ENCODE data around the gene PVALEF.

The PVALEF gene

DNA sequence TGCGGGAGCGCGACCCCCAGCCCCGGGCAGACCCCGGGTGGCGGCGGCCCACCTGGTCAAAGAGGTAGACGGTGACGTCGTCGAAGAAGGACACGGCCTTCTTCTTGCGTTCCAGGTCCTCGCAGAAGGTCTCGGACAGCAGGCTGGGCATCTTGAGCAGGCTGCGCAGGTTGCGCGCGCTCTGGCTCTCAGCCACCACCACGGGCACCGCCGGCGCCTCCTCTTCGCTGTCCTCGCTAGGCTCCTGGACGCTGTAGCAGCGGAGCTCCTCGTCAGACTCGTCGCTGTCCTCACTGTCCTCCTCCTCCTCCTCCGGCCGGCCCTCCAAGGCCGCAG, 45.2 kb upstream of the PVALEF start:
- H3K4me3 ChIP-seq (ENCODE audit: low read depth, low read length): no peak overlapping the region
- TF ChIP-seq, protein P1, sequence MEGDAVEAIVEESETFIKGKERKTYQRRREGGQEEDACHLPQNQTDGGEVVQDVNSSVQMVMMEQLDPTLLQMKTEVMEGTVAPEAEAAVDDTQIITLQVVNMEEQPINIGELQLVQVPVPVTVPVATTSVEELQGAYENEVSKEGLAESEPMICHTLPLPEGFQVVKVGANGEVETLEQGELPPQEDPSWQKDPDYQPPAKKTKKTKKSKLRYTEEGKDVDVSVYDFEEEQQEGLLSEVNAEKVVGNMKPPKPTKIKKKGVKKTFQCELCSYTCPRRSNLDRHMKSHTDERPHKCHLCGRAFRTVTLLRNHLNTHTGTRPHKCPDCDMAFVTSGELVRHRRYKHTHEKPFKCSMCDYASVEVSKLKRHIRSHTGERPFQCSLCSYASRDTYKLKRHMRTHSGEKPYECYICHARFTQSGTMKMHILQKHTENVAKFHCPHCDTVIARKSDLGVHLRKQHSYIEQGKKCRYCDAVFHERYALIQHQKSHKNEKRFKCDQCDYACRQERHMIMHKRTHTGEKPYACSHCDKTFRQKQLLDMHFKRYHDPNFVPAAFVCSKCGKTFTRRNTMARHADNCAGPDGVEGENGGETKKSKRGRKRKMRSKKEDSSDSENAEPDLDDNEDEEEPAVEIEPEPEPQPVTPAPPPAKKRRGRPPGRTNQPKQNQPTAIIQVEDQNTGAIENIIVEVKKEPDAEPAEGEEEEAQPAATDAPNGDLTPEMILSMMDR (IDR thresholded peaks at IDR 0.05; ENCODE audit: low read depth, low read length): no peak

DNA sequence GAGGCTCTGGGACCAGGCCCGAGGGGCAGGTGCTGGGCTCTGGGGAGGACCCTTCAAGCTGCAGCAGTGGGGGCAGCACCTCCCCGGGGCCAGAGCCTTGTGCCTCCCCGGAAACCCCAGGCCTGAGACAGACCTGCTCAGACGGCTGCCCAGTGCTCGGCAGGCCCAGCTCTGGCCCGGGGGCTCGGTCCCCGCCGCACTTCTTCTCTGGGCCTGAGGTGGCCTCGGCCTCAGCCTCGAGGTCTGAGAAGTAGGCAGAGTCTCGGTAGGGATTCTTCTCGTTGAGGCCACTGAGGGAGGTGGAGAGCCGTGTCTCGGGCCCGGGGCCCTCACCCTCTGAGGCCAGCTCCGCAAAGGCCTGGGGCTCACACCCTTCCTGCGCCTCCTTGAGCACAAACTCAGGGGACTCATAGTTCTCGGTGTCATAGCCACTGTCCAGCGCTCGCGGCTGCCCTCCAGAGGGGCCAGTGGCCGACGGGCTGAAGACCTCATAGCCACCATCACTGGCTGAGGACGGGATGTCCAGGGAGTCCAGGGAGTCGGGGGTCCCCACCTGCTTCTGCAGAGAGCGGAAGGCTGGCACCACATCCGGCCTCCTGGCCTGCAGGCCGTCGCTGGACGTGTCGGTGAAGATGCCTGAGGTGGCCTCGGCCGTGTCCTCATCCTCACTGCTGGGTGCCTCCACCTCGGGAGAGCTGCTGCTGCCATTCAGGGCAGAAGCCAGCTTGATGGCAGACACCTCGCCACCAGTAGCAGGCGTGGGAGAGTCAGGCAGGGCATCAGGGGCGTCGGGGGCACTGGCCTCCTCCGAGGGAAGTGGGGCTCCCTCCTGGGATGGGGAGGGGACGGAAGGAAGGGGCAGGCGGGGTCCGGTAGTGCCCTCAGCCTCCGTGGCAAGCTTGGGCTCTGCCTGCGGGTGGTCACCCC, 44.3 kb upstream of the PVALEF start:
- no peak overlapping the region for H3K4me3 ChIP-seq (ENCODE audit: low read depth, low read length)
- TF ChIP-seq, protein P1 (IDR thresholded peaks at IDR 0.05; ENCODE audit: low read depth, low read length): no peak

DNA sequence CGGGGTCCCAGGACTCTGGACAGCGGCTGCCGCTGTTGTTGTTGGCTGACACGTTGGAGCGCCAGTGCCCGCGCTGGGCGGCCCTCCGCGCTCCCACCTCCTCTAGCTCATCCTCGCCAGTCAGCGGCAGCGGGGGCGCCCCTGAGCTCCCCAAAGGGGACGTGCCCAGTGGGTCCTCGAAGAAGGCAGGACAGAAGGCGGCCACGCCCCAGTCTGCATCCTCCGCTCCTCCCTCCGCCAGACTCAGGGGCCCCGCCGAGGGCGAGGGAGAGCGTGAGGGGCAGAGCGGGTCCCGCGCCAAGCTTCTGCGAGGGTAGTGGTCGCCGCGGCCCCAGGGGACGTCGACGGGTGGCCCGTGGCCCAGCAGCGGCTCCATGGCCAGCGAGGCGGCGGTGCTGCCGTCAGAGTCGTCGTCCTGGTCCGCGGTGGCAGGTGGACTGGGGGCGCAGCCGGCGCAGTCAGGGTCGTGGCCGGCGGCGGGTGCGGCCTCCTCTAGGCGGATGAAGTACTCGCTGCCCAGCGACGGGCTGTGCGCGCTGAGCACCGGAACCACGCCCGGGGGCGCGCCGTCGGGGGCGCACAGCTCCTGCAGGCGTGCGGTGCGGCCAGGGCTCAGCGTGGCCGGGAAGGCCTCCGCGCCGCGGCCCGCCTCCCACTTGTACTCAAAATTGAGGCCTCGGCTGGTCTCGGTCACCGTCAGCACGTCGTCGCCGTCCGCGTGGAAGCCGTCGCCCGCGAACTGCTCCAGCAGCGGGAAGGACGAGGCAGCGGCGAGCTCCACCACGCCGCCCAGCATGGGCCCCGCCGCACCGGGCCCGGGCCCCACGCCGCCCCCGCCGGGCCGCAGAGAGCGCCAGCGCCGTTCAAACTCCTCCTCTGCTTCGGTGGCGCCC, 43.2 kb upstream of the PVALEF start:
- no peak overlapping the region for H3K4me3 ChIP-seq (ENCODE audit: low read depth, low read length)
- TF ChIP-seq, protein P1 (IDR thresholded peaks at IDR 0.05; ENCODE audit: low read depth, low read length): no peak

DNA sequence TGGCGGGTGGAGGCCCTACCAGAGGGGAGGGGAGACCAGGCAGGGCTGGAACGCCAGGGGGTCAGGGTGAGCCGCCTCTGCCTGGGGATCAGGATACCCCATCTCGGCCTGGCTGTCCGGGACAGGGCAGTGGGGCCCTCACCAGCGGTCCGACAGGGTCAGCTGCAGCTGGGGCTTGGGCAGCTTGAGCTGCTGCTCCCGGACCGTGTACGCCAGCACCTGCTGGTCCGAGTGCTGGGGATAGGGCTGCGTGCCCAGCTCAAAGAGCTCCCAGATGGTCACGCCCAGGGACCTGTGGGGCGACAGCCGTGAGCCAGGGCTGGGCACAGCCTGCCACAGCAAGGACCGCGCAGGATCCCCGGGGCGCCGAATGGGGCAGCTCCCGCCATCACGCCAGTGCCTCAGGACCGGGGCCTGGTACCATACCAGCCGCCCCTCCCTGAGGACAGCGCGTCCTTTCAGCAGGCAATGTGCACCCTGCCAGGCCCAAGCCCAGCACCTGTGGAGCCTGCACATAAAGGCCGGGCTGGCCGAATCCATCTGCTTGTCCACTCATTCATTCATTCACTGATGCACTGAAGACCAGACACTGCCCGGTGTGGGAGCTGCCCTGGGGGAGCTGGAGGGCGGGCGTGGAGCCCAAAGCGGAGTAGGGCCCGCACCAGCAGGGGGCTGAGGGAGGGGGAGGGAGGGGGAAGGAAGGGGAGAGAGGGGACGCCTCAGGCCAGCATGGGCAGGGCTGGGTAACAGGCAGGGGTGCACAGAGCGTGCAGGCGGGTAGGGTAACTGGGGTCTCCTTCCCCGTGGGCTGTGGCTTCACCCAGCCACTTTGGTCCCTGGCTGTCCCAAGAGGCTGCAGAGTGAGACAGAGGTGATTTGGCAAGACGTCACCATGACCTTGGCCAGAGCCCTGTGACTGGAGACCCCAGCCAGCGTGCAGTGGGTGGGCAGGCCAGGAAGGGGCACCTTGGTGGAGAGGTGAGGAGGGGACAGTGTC, 42.0 kb upstream of the PVALEF start:
- TF ChIP-seq, protein P1 (IDR thresholded peaks at IDR 0.05; ENCODE audit: low read depth, low read length): no peak
- H3K4me3 ChIP-seq (ENCODE audit: low read depth, low read length): no peak overlapping the region

DNA sequence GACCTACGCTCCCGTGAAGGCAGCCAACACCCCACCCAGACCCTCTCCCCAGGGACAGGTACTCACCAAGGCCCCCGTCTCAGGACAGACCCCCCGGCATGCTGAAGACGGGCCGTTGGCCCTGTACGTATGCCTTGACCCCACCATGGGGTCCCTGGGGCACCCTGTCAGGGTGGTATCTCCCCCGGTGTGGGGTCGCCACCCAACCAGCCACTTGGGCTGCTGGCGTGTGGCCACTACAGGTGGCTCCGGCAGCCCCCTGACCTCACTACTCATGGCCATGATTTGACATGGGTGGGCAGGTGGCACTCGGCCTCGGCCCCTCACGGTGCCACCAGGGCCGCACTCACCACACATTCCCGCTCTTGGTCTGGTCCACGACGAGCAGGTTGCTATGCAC, 40.9 kb upstream of the PVALEF start:
- no peak overlapping the region for H3K4me3 ChIP-seq (ENCODE audit: low read depth, low read length)
- TF ChIP-seq, protein P1 (IDR thresholded peaks at IDR 0.05; ENCODE audit: low read depth, low read length): no peak

DNA sequence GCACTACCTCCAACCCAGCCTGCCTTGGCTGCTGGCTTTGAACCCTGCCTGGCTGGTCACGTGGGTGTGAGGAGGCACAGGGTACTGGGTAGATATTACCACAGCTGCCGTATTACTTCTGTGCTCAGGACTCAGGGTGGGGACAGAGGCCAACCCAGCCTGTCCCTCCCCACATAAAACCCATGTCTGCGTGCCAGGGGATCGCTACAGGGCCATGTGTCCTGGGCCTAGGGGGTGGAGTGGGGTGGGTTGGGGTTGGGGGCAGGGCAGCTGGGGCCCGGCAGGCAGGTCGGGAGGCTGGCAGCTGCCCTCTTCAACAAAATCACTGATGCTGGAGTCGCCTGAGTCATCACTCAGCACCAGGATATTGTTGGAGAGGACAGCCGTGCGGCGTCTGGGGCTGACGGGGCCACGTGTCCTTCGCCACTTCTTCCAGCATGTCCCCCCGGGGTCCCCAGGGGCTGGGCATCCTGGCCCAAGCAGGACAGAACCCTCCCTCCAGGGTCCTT, 39.7 kb upstream of the PVALEF start:
- TF ChIP-seq, protein P1 (IDR thresholded peaks at IDR 0.05; ENCODE audit: low read depth, low read length): no peak

More for the DNA sequence above, 39.7 kb upstream of the PVALEF start:
- H3K4me3 ChIP-seq (ENCODE audit: low read depth, low read length): no peak overlapping the region

Data from WI38 (cell line).